GM18519 (cell line): ENCODE data around the gene PSKH1.
"Not testable (repeated sequence)": the region's sequence is repeated elsewhere in the genome, so short reads cannot be mapped to it uniquely, and the experiment has no call there.

Source experiments
- ATAC-seq: cut with Tn5 transposase; IDR thresholded peaks from one replicate; pipeline ENCODE4 v1.9.1; 2021; ENCODE audit warnings: mild to moderate bottlenecking, moderate library complexity; ENCODE audit not compliant: unreplicated experiment, low FRiP score

PSKH1 gene

DNA sequence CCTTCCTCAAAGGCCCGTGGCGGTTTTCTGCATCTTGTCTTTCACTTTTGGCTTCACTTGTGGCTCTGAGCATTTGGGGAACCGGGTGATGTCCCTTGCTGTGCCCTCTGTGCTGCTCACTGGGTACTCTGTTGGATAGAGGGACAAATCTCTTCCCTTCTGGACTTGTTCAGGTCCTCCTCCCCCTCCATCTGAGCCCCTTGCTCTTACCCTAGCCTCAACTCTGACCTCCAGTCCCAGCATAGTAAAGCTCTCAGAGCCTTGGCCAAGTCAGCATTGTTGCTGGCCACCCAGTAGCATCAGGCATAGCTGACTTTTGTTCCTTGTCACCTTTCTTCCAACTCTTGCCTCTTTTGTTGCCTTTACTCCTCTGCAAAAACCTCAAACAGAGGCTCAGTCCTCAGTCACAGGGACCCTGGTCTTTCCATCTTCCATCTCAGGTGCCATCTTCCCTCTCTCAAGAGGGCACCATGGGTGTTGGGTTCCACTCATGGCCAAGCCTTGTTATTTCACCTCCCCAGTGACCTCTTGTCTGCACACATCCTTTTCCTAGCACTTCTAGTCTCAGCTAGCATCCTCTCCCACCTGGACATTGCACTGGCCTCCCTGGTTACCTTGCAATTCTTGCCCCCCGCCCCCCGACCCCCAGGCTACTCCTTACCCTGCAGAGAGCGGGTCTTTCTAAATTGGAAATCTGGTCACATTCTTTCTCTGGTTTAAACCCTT, 44.0 kb downstream of the PSKH1 start:
- ATAC-seq: no peak

DNA sequence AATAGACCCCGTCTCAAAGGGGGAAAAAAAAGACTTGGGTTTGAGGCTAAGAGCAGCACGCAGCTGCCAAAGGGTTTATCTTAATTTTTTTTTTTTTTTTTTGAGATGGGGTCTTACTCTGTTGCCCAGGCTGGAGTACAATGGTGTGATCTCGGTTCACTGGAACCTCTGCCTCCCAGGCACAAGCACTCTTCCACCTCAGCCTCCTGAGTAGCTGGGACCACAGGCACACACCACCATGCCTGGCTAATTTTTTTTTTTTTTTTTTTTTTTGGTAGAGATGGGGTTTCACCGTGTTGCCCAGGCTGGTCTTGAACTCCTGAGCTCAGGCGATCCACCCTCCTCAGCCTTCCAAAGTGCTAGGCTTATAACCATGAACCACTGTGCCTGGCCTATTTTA, 44.7 kb downstream of the PSKH1 start:
- not testable (repeated sequence) for ATAC-seq

DNA sequence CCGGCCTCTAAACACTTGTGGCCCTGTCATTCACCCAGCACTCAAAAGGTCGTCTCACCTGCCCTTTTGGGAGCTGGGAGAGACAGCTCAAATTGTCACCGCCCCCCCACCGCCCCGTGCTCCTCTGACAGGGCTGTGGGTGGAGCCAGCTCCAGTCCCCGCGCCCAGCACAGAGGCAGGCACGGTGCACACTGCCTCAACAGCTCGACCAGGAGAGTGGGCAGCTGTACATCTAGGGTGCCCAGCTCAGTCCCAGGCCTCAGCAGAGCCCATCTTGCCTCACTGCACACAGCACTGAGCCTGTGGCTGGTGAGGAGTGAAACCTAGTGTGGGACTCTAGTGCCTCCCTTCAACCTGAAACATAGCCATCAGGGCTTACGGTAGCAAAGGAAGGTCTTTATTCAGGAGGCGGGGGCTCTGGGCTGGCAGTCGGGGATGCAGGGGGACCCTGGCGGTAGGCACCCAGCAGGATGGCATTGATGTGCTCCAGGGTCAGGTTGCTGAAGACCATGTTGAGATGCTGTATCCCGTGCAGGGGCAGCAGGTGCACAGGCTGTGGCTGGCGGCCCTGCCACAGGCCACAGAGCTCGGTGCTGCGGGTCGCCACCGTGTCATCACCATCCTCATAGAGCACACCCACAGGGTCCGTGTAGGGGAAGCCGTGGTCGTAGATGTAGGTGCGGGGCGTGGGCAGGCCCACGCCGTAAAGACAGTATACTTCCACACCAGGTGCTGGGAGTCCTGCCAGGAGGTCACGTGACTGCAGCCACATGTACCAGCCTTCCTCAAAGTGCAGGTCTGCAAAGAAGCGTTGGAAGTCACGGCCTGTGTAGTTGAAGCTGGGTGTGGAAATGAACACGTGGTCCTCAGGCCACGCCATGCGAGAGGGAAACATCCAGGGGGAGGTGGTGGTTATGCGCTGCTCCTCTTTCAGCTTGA, 46.7 kb downstream of the PSKH1 start:
- ATAC-seq: no peak

DNA sequence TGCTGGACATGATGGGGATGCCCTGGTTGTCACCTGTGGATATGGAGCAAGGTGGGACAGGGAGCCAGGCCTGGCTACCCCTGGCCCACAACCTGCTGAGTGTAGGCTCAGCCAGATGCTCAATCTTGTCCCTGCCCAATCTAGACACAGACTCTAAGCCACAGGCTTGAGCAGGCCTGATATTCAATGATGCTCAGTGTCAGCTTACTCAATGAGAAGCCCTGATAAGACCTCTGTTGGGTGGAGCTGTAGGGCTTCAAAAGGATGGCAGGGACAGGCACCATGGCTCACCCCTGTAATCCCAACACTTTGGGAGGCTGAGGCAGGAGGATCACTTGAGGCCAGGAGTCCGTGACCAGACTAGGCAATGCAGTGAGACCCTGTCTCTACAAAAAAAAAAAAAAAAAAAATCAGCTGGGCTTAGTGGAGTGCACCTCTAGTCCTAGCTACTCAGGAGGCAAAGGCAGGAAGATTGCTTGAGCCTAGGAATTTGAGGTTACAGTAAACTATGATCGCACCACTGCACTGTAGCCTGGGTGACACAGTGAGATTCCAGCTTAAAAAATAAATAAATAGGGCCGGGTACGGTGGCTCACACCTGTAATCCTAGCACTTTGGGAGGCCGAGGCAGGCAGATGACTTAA, 47.5 kb downstream of the PSKH1 start:
- no peak for ATAC-seq

DNA sequence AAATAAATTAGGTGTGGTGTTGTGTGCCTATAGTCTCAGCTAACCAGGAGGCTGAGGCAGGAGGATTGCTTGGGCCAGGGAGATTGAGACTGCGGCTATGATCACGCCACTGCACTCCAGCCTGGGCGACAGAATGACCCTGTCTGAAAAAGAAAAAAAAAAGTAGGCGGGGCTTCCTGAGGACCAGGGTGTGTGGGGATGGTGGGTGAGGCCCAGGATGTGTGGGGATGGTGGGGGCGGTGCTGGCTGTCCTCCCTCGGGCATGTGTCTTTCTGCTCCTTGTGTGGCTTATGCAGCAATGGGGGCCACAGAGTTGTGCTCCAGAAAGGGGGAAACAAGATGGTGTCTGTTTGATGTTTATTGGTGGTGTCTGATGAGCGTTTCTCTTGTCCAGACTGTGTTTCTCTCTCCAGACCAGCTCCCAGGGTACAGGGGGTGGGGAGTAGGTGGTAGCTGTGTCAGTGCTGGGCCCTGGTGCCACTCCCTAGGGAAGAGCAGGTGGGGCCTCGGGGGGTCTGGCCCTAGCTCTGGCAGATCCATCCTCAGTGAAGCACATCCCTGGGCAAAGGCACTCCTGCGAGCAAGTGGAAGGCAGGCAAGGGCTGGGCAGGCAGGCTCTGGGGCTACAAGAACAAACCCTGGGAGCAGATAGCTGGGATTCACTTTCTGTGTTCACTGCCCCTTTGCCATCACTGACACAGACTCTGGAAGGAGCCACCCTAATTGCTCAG, 48.6 kb downstream of the PSKH1 start:
- no peak for ATAC-seq

DNA sequence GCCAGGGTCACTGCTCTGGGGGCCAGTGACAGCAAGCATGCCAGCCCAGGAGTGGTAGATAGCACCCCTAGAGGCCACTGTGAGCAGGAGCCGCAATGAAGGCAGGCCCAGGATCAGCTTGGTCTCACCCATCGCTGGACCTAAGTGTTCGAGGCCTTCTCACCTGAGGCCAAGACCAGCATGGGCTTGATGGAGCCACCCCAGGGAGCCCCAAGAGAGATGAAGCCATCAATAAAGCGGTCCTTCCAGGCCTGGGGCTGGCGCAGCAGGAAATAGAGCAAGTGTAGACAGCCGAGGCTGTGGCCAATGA, 49.1 kb downstream of the PSKH1 start:
- ATAC-seq: no peak

DNA sequence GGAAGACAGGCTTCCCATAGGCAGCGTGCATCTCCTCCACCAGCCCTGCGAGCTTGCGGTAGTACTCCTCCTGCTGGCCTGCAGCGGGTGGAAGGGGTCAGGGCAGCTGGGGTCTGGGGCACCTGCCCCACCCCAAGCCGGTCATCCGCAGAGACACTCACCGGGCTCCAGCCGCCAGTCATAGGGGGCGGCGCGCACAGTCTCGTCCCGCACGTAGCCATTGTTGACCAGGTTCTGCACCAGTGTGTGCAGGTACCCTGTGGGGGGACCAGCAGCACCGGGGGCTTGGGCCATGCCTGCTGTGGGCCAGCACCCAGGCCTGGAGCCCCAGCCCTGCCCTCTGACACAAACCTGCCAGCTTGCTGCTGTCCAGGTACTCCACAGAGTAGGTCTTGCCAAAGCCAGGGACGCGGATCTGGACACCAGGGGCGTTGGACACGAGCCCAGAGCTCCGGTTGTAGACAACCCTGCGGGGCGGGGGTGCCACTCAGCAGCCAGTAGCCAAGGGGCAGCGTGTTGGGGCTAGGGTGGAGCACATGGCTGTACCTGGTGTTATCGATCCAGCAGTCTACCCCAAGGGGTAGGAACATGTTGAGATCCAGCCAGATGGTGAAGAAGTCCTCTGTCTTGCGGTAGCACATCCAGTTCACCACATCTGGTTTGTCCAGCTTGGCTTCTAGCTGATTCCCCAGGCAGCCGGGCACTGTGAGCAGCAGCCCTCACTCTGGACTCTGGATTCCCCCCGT, 49.6 kb downstream of the PSKH1 start:
- ATAC-seq: no peak

DNA sequence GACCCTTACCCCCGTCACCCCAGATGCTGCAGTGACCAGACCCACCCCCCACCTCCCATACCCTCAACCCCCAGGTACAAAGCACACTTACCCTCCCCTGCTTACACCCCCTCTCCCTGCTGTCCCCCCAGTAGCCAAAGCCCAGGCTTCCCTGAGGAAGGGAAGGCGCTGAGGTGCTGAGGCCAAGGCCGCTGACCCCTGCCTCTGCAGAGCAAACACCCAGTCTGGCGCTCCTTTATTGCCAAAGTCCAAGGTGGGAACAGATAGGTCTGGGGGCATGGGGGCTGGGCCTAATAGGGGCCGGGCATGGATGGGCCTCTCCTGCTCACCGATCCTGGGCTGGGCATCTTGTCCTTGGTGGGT, 50.2 kb downstream of the PSKH1 start:
- ATAC-seq: no peak

DNA sequence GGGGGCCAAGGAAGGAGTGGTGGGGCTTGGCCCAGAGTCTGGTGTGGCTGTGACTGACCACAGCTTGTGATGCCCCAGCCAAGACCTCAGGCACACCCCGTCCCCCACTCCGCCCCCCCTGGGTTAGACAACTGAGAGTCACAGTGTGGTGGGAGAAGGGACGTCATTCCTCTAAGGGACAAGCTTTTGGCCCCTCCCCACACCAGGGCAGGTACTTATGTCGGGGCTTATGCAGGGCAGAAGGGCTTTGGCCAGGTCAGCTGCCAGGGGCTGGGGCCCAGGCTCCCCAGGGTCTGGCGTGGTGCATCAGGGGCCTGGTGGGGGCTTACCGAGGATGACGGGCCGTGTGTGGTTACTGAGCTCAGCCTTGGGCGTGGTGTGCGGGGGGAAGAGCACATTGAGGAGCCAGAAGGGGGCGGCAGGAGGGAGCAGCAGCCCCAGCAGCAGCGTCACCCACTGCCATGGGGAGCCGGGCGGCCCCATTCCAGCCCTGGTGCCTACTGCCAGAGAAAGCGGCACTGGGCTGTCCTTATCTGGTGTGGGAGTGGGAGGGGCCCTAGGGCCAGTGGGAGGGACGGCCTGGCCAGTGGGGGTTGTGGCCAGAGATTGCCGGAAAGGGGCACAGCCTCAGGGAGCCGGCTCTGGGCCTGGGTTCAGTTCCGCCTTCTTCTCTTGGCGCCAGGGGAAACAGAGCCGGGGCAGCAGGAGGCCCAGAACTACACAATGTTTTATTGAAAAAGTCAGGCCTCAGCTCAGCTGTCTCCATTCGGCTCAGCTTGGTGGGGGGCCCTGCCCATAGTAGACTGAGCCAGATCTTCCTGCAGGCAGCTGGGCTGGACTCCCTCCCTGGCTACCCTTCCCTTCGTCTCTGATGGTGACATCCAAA, 50.8 kb downstream of the PSKH1 start, which contains the start of gene LCAT:
TSS of gene LCAT (minus strand) at position 502 of the 886 bp plus-strand sequence. CDS start at position 483, 19 bp downstream.
- no peak for ATAC-seq

DNA sequence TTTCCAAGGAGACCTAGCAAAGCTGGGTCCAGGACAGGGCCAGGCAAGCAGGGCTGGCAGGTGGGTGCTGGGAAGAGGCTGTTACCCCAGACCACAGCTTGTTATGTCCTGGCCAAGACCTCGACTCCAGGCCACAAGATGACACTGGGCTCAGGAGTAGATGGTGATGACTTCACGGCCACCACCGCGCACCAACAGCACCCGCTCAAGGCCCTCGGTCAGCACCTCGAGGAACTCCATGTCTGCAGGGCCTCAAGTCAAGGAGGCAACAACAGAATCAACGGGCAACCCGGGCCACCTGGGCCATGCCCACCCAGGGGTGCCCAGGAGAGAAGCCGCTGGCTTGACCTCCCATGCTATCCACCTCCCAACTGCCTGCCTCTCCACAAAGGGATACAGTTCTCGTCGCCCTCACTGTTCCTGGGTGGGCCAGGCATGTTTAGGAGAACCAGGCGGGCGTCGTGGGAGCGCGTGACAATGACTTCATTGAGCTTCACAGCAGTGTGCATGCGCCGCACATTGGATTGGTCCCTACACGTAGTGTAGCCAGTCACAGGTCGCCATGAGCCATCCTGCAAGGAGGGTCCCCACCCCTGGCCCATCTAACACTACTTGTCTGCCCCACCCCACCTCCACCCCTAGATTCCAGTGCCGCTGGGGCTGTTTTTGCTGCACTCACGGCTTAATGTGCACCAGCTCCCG, 51.8 kb downstream of the PSKH1 start:
- no peak for ATAC-seq

DNA sequence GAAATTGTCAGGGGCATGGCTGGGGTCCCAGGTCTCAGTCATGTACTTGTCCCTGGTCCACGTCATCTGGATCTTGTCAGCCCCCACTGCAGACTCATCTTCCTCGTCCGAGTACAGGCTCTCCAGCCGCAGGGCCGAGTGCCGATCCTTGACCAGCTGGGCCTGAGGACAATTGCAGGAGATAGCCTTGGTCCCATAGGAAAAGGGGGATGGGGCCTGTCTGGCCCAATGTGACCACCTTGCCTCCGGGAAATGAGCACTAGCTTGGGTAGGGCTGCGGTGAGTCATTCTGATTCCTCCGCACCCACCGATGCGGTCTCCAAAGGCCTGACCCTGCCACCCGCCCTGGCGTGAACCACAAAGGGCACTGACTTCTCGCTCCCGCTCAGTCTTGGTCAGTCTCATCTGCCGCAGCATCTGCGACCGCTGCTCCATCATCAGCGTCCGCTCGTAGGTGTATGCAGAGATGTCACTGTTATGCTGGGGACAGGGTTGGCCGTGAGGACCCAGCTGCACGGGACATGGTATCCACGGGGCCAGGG, 52.4 kb downstream of the PSKH1 start:
- ATAC-seq: no peak

DNA sequence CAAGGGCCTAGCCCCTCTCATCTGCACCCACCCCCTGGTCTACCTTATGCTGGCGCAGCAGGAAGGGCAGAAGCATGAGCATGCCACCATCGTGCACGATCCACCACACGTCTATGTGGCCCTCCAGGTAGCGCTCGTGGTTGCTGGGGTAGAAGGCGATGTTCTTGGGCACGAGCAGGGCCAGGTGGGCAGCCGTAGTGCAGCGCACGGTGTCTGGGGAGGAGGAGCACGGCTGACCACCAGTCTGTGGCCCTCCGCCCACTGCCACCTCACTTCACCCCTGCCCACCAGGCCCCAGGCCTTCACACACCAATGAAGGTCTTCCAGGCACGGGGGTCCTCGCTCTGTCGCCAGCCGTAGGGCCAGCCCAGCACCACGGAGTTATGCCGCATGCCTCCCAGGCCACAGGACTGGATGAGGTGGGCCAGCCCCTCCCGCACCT, 53.1 kb downstream of the PSKH1 start:
- ATAC-seq: no peak

DNA sequence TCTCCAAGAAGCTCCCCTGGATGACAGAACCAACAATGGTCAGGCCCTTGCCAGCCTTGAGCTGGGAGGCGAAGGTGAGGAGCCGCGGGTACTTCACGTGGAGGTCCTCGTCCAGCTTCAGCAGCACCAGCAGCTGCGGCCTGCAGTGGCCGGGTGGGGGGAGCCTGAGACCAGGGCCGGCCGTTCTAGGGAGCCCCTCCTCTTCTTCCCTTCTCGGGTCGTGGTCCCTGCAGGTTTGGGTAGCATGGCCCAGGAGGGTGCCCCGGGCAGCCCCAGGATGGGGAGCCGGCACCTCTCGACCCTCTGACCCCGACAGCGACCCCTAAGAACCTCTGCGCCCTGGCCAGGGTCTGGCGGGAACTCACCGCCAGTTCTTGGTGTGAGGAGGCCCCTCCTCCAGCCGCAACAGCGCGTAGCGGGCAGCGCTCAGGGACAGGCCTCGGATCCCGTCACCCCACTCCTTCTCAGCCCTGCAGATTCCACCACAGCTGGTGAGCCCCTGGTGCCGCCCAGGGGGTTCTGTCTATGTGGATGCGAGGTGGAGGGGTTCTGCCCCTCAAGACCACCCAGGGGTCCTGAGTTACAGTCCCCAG, 54.0 kb downstream of the PSKH1 start:
- ATAC-seq: no peak

DNA sequence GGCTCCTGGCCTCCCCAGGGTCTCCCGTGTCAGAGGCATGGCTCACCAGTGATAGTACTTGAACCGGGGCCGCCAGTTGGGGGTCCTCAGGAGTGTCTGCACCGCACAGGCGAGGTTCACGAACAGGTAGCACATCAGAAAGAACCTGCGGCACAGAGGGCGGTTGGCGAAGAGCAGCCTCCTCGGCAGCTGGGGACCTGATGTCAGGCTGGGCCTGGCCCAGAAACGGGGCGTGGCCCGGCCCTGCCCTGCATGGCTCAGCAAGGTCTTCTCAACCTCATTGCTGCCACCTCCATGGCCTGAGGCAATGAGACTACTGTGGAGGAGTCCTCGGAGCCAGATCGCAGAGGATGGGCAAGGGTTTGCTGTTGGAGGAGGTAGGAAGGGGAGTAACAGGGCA, 55.0 kb downstream of the PSKH1 start:
- ATAC-seq: no peak

DNA sequence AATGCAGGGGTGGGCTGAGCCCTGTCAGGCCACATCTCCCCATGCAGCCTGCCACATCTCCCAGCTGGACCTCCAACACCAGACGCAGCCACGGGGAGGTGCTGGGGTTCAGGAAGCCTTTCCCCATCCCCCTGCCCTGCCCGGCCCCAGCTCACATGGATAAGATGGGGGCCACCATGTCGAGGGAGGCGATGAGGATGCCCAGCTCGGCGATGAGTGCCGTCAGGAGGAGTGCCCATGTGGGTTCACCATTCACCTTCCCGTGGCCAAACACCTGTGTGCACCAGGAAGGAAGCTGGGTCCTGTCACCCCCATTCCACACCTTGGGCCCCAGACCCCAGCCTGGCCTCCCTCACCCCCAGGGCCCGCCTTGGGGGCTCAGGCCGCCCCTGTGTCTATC, 56.6 kb downstream of the PSKH1 start:
- ATAC-seq: no peak

DNA sequence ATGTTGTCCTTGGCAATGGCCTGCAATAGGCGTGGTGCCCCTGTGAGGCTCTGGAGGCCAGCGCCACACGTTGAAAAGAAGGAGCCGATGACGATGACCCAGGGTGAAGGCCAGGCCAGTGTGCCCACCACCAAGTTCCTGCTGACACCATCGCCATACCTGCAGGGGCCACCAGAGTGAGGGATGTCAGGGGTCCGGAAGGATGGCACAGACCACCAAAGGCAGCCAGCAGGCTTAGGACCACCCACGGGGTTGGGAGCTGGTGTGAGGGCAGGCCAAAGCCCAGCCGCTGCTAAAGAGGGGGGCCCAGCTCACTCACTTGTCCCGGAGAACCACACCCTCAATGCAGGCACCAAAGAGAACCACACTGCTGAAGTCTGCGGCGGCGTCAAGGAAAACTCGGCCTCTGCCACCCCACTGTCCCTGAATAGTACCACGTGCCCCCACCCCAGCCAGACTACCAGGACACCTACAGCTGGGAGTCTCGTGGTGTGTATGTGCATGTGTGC, 57.3 kb downstream of the PSKH1 start:
- no peak for ATAC-seq

DNA sequence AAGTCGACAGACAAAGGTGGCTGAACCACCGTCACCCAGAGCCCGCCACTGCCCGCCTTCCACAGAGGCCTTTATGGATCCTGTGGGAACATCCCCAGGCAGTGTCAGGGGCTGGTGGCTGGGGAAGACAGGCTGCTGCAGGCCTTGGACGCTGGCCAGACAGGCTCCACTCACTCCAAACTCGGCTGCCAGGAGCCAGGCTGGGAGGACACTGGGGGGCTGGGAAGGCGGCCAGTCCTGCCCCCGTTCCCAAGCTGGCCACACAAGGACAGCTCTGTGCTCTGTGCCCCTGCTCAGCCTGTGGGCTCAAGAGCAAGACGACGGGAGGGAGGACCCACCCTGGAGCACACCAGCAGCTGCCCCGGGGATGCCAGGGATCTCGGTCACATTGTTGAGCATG, 58.4 kb downstream of the PSKH1 start:
- ATAC-seq: no peak
